ENCODE measurements around the gene PSMA7. TPM values are rescaled to one million over a fixed set of nuclear protein-coding genes. Genes with fewer than 3 reads are reported as not detected.

The PSMA7 gene
- total RNA-seq, 1 experiment from 2014 or later = 332 TPM

- Mint-ChIP-seq H3K9me3 (peaks cover 0 to 2% of the 10 kb centered on the region in 2 experiments; a peak in 2 of 5 replicates), H3K4me1 (peaks cover 34% of the 10 kb centered on the region in 2 experiments), H3K36me3 (ENCODE audit: insufficient read depth in 1 of 3, low read depth in 3 of 3) (peaks cover 13 to 24% (median 20%) of the 10 kb centered on the region in 3 experiments), H3K27ac (peak overlapping the region in 2 of 3 experiments; percentile 46 to 81; a peak in 3 of 7 replicates), H3K27me3 (ENCODE audit: low read depth) (no peaks in the 10 kb centered on the region), H3K4me3 (peak overlapping the region in 1 of 2 experiments; percentile 64; a peak in 2 of 5 replicates)
- no peak overlapping the region for H2BK5ac ChIP-seq (ENCODE audit: insufficient read length, low read length)
- H3K79me2 ChIP-seq (ENCODE audit: insufficient read depth, low read length) = peaks cover 61% of the 10 kb centered on the region
- H4K20me1 ChIP-seq (ENCODE audit: control insufficient read depth, insufficient read depth, insufficient read length) = no peaks in the 10 kb centered on the region
- no peak overlapping the region for H2BK20ac ChIP-seq (ENCODE audit: low read depth, low read length, poor library complexity, severe bottlenecking)
- H4K8ac ChIP-seq (replicated peaks; ENCODE audit: insufficient read length, low read depth, low read length) = no peak overlapping the region
- no peak overlapping the region for H3K9ac ChIP-seq (ENCODE audit: extremely low read depth, insufficient read length, low read length)
- WGBS (ENCODE audit: extremely low coverage, insufficient read length, low lambda C conversion rate) = no CpG with 5 or more reads among the region's 9 CpGs
- H3K23ac ChIP-seq (ENCODE audit: insufficient read length, low read depth, low read length) = no peak overlapping the region
- no peak overlapping the region for H3K14ac ChIP-seq (ENCODE audit: insufficient read depth, low read length)
- no peak overlapping the region for H2AK5ac ChIP-seq (ENCODE audit: insufficient read length, low read length)
- no peak overlapping the region for H3K4me2 ChIP-seq (ENCODE audit: insufficient read depth, insufficient read length, low read length)
- H3K56ac ChIP-seq (ENCODE audit: insufficient read length, low read depth, low read length) = no peak overlapping the region
- no peaks in the 10 kb centered on the region for H3K23me2 ChIP-seq (ENCODE audit: insufficient read length, low read depth, low read length, poor library complexity, severe bottlenecking)
- H3K4me1 ChIP-seq (ENCODE audit: insufficient read depth, low read length) = peaks cover 9% of the 10 kb centered on the region; the same call in 1 of the 2 replicates
- no peak for DNase-seq
- no peaks in the 10 kb centered on the region for H3K27me3 ChIP-seq (ENCODE audit: insufficient read depth, low read length)
- H4K5ac ChIP-seq (ENCODE audit: insufficient read length, low read depth, low read length) = no peak overlapping the region
- no peak overlapping the region for H4K91ac ChIP-seq (ENCODE audit: insufficient read length, low read depth, low read length)
- H2BK12ac ChIP-seq (ENCODE audit: insufficient read length, low read depth, low read length) = no peak overlapping the region
- no peak overlapping the region for H3K18ac ChIP-seq (ENCODE audit: insufficient read length, low read depth, low read length)
- H3K27ac ChIP-seq (ENCODE audit: insufficient read length, low read depth, low read length) = no peak overlapping the region
- H2AFZ ChIP-seq (ENCODE audit: low read length) = no peak overlapping the region
- H3K79me1 ChIP-seq (ENCODE audit: insufficient read depth, low read depth, low read length, poor library complexity, severe bottlenecking) = peaks cover 15% of the 10 kb centered on the region
- H2BK15ac ChIP-seq (ENCODE audit: low read depth, low read length) = no peak overlapping the region
- H3T11ph ChIP-seq (ENCODE audit: low read length) = no peak overlapping the region
- H3K4ac ChIP-seq (ENCODE audit: low read depth, low read length) = no peak overlapping the region
- H3K9me3 ChIP-seq (ENCODE audit: control insufficient read depth, low read depth, low read length) = no peaks in the 10 kb centered on the region
- TF ChIP-seq CTCF (conservative IDR thresholded peaks at IDR 0.05) = no peak
- no peak overlapping the region for H2BK120ac ChIP-seq (ENCODE audit: low read depth, low read length, poor library complexity, severe bottlenecking)
These were observed 4.3 kb upstream of the PSMA7 start for GRCh38 chr20:62147528-62147927.
